Activated naive CD8-positive, alpha-beta T cell (primary cell): ENCODE results near the gene TNIK.

Experiments
- H3K27ac Mint-ChIP-seq: one replicate; pipeline ENCODE4 v1.8.0; 2021; ENCODE audit warnings: mixed read lengths
- H3K27me3 Mint-ChIP-seq: one replicate; pipeline ENCODE4 v1.8.0; 2021; ENCODE audit warnings: mixed read lengths
- H3K36me3 Mint-ChIP-seq: one replicate; pipeline ENCODE4 v1.8.0; 2021; ENCODE audit warnings: mixed read lengths
- H3K4me1 Mint-ChIP-seq: one replicate; pipeline ENCODE4 v1.8.0; 2021; ENCODE audit warnings: low read depth, mixed read lengths
- H3K4me3 Mint-ChIP-seq: one replicate; pipeline ENCODE4 v1.8.0; 2021; ENCODE audit warnings: mild to moderate bottlenecking, mixed read lengths
- H3K9me3 Mint-ChIP-seq: one replicate; pipeline ENCODE4 v1.8.0; 2021; ENCODE audit warnings: low read depth, mixed read lengths

Gene TNIK

DNA sequence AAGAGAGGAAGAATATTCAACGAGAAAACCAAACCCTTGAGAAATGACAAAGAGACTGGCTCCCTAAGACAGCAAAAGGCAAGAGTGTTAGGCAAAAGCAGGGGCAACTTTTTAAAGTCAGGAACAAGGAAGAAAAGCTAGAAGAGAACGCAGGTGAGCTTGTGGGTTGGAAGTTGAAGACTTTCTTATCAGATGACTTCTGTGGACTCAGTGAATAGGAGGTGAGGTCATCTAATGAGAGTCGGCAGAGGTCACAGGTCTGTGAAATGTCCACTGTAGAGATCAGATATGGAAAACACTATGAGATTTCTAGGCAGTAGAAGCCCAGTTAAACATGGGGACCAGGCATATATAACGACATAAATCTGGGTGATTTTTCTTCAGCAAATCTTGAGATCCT, 27.2 kb upstream of the TNIK start:
- peaks cover 18% of the 10 kb centered on the region for H3K4me1 Mint-ChIP-seq
- H3K9me3 Mint-ChIP-seq = no peaks in the 10 kb centered on the region
- H3K27ac Mint-ChIP-seq = no peak overlapping the region
- H3K4me3 Mint-ChIP-seq = no peak overlapping the region
- no peaks in the 10 kb centered on the region for H3K36me3 Mint-ChIP-seq
- no peaks in the 10 kb centered on the region for H3K27me3 Mint-ChIP-seq

- no peaks in the 10 kb centered on the region for H3K36me3 Mint-ChIP-seq
- H3K4me3 Mint-ChIP-seq = no peak overlapping the region
- peaks cover 12% of the 10 kb centered on the region for H3K4me1 Mint-ChIP-seq
- H3K9me3 Mint-ChIP-seq = no peaks in the 10 kb centered on the region
- H3K27ac Mint-ChIP-seq = no peak overlapping the region
- H3K27me3 Mint-ChIP-seq = no peaks in the 10 kb centered on the region
Observed at GRCh38 chr3:171485338-171485737, 25.1 kb upstream of the TNIK start.

GRCh38 chr3:171481011-171481410, 20.8 kb upstream of the TNIK start:
- Mint-ChIP-seq H3K36me3 (no peaks in the 10 kb centered on the region), H3K27ac (peak overlapping the region; percentile 56), H3K9me3 (no peaks in the 10 kb centered on the region), H3K27me3 (no peaks in the 10 kb centered on the region), H3K4me1 (peaks cover 15% of the 10 kb centered on the region), H3K4me3 (peak overlapping the region; percentile 42)

DNA sequence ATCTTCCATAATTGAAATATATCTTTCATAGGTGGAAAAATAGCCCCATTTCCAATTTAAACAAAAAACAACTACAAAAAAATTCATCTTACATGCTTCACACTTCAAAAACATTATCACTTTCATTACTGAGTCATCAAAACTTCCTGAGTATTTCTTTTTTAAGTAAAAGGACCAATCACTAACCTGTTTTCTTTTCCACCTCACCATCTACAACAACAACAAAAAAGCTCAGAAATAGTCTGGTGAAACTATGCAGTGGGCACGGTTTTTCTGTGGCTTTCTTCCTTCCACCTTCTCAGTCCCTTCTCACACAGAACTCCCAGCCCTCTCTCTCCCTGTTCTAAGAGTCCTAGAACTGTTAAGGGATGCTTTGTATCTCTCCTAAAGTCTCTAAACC, 20.3 kb upstream of the TNIK start:
- H3K9me3 Mint-ChIP-seq = no peaks in the 10 kb centered on the region
- H3K4me1 Mint-ChIP-seq = peaks cover 15% of the 10 kb centered on the region
- no peaks in the 10 kb centered on the region for H3K36me3 Mint-ChIP-seq
- H3K27me3 Mint-ChIP-seq = no peaks in the 10 kb centered on the region
- H3K4me3 Mint-ChIP-seq = peak overlapping the region; percentile 42
- peak overlapping the region; percentile 56 for H3K27ac Mint-ChIP-seq

DNA sequence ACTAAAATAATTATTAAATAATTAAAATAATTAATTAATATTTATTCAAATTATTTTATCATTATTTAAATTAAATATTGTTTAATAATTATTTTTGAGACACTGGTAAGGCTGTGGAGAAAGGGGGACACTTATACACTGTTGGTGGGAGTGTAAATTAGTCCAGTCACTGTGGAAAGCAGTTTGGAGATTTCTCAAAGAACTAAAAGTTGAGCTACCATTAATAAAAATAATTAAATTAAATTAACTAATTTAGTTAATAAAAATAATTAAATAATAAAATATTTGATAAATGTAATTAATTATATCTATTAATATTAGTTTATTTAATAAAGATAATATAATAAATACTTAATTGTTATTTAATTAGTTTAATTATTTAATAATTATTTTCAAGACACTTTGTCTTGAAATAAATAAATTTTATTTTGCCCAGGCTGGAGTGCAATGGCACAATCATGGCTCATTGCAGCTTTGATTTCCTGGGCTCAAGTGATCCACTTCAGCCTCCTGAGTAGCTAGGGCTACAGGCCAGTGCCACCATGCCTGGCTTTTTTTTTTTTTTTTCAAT, 16.4 kb upstream of the TNIK start:
- H3K27me3 Mint-ChIP-seq = no peaks in the 10 kb centered on the region
- H3K27ac Mint-ChIP-seq = no peak overlapping the region
- H3K4me3 Mint-ChIP-seq = no peak overlapping the region
- peaks cover 15% of the 10 kb centered on the region for H3K4me1 Mint-ChIP-seq
- no peaks in the 10 kb centered on the region for H3K36me3 Mint-ChIP-seq
- no peaks in the 10 kb centered on the region for H3K9me3 Mint-ChIP-seq

GRCh38 chr3:171472552-171472951, 12.3 kb upstream of the TNIK start:
- no peaks in the 10 kb centered on the region for H3K4me1 Mint-ChIP-seq
- no peak overlapping the region for H3K4me3 Mint-ChIP-seq
- no peak overlapping the region for H3K27ac Mint-ChIP-seq
- H3K27me3 Mint-ChIP-seq = no peaks in the 10 kb centered on the region
- H3K9me3 Mint-ChIP-seq = no peaks in the 10 kb centered on the region
- no peaks in the 10 kb centered on the region for H3K36me3 Mint-ChIP-seq

- Mint-ChIP-seq H3K4me3 (no peak overlapping the region), H3K9me3 (no peaks in the 10 kb centered on the region), H3K27me3 (no peaks in the 10 kb centered on the region), H3K27ac (no peak overlapping the region), H3K36me3 (peaks cover under 1% of the 10 kb centered on the region), H3K4me1 (no peaks in the 10 kb centered on the region)
Observed at GRCh38 chr3:171470714-171471227, 10.6 kb upstream of the TNIK start.

GRCh38 chr3:171469376-171469775, 9.2 kb upstream of the TNIK start:
- no peak overlapping the region for H3K4me3 Mint-ChIP-seq
- H3K27me3 Mint-ChIP-seq = no peaks in the 10 kb centered on the region
- H3K27ac Mint-ChIP-seq = no peak overlapping the region
- H3K4me1 Mint-ChIP-seq = no peaks in the 10 kb centered on the region
- H3K9me3 Mint-ChIP-seq = no peaks in the 10 kb centered on the region
- H3K36me3 Mint-ChIP-seq = peaks cover 2% of the 10 kb centered on the region

DNA sequence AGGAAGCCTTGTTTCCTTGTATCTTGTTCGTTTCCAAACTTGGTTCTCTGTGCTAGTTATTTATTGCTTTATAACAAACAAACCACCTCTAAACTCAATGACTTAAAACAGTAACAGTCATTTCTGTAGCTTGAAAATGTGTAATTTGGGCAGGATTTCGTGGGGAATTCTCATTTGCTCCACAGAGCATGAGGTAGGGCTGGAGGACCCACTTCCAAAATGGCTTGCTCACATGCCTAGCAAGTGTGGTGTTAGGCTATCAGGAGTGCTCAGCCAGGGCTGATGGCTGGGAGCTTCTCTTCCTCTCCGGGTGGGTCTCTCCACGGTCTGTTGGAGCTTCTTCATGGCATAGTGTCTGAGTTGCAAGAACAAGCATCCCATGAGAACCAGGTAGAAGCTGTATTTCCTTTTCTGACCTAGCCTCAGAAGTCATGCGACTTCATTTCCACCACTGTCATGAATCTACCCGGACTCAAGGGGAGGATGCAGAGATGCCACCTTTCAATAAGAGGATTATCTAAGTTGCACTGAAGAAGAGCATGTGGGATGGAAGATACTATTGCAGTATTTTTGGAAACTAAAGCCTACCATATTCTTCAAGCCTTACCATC, 8.2 kb upstream of the TNIK start:
- H3K27me3 Mint-ChIP-seq = no peaks in the 10 kb centered on the region
- H3K36me3 Mint-ChIP-seq = peaks cover 2% of the 10 kb centered on the region

GRCh38 chr3:171465763-171466162, 5.6 kb upstream of the TNIK start:
- Mint-ChIP-seq H3K27ac (no peak overlapping the region), H3K27me3 (no peaks in the 10 kb centered on the region), H3K9me3 (no peaks in the 10 kb centered on the region), H3K4me3 (no peak overlapping the region), H3K36me3 (peaks cover 2% of the 10 kb centered on the region), H3K4me1 (peaks cover 18% of the 10 kb centered on the region)

More for the DNA sequence above, 8.2 kb upstream of the TNIK start:
- Mint-ChIP-seq H3K4me1 (no peaks in the 10 kb centered on the region), H3K4me3 (no peak overlapping the region), H3K9me3 (no peaks in the 10 kb centered on the region), H3K27ac (no peak overlapping the region)

DNA sequence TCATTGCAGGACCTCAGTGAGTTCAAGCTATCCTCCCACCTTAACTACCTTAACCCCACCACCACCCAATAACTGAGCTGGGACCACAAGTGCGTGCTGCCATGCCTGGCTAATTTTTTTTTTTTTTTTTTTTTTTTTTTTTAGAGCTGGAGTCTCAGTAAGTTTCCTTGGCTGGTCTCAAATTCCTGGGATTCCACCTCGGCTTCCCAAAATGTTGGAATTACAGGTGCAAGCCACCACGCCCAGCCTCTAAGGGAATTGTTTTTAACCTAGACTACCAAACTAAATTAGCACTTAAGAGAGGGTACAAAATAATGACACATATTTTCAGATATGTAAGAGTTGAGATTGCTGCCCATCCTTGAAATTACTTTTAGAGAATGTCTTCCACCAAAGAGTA, 4.3 kb upstream of the TNIK start:
- Mint-ChIP-seq H3K27ac (no peak overlapping the region), H3K9me3 (no peaks in the 10 kb centered on the region), H3K36me3 (peaks cover 2% of the 10 kb centered on the region), H3K4me1 (peaks cover 18% of the 10 kb centered on the region), H3K4me3 (no peak overlapping the region), H3K27me3 (no peaks in the 10 kb centered on the region)

DNA sequence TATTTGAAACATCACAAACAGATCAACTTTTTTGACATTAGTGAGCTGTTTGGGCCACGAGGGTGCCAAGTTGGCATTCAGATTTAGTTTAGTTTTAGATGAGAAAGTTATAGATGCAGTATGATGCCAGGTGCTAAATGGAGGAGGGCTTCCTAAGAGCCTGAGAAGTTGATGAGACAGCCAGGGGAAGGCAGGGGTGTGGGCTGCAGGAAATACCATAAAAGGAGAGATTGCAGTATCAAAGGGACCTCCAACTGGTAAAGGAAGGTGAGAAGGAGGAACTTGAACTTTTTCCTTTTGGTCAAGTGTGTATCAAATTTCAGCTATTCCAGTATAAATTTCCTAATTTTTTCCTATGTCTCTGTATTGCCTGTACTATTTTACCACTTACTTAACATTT, 2.0 kb upstream of the TNIK start:
- no peak overlapping the region for H3K27ac Mint-ChIP-seq

GRCh38 chr3:171461525-171461917, 1.3 kb upstream of the TNIK start:
- Mint-ChIP-seq H3K4me1 (peaks cover 38% of the 10 kb centered on the region), H3K4me3 (peak overlapping the region; percentile 92), H3K27me3 (no peaks in the 10 kb centered on the region), H3K36me3 (peaks cover 2% of the 10 kb centered on the region), H3K27ac (peak overlapping the region; percentile 92), H3K9me3 (no peaks in the 10 kb centered on the region)

More for the DNA sequence above, 2.0 kb upstream of the TNIK start:
- Mint-ChIP-seq H3K4me3 (peak overlapping the region; percentile 92), H3K36me3 (peaks cover 2% of the 10 kb centered on the region), H3K9me3 (no peaks in the 10 kb centered on the region), H3K27me3 (no peaks in the 10 kb centered on the region), H3K4me1 (peaks cover 31% of the 10 kb centered on the region)

- H3K9me3 Mint-ChIP-seq = no peaks in the 10 kb centered on the region
- peaks cover 44% of the 10 kb centered on the region for H3K4me1 Mint-ChIP-seq
- peak overlapping the region; percentile 92 for H3K27ac Mint-ChIP-seq
- no peaks in the 10 kb centered on the region for H3K27me3 Mint-ChIP-seq
- peak overlapping the region; percentile 92 for H3K4me3 Mint-ChIP-seq
- peaks cover 2% of the 10 kb centered on the region for H3K36me3 Mint-ChIP-seq
Observed at GRCh38 chr3:171460725-171461524, 720 bp upstream of the TNIK start.
